D341Med (cell line): Measurements from ENCODE around the gene DYRK1B.
A peak's percentile ranks its signal among the peaks of the same experiment; 100 is the strongest.

Experiments
- DNase-seq: peaks from one replicate; pipeline ENCODE4 v3.0.0; 2012; ENCODE audit warnings: low spot score

Gene DYRK1B

GRCh38 chr19:39852882-39853281 is 18.9 kb upstream of the DYRK1B start:
- peak; percentile 54 for DNase-seq

GRCh38 chr19:39850892-39851291 is 16.9 kb upstream of the DYRK1B start:
- no peak for DNase-seq

- DNase-seq: no peak
Observed at GRCh38 chr19:39848392-39848791, 14.4 kb upstream of the DYRK1B start.

GRCh38 chr19:39847525-39847924 is 13.6 kb upstream of the DYRK1B start:
- DNase-seq: no peak

- DNase-seq: no peak
Observed at GRCh38 chr19:39846678-39847486, 12.9 kb upstream of the DYRK1B start.

- DNase-seq: peak; percentile 99
Observed at GRCh38 chr19:39845933-39846677, 12.1 kb upstream of the DYRK1B start, which contains the start of gene FBL. TSS of gene FBL (minus strand) at chr19:39846379. CDS start at chr19:39846300, 79 bp downstream.

GRCh38 chr19:39845584-39845932 is 11.6 kb upstream of the DYRK1B start:
- DNase-seq: peak; percentile 83

GRCh38 chr19:39845172-39845571 is 11.2 kb upstream of the DYRK1B start:
- DNase-seq: no peak

GRCh38 chr19:39843919-39844793 is 10.2 kb upstream of the DYRK1B start:
- DNase-seq: no peak

- DNase-seq: no peak
Observed at GRCh38 chr19:39842693-39843435, 8.9 kb upstream of the DYRK1B start.

GRCh38 chr19:39841041-39841440 is 7.1 kb upstream of the DYRK1B start:
- DNase-seq: no peak

GRCh38 chr19:39840492-39840891 is 6.5 kb upstream of the DYRK1B start:
- no peak for DNase-seq

GRCh38 chr19:39839678-39840327 is 5.8 kb upstream of the DYRK1B start:
- no peak for DNase-seq

- DNase-seq: no peak
Observed at GRCh38 chr19:39838569-39838968, 4.6 kb upstream of the DYRK1B start.

GRCh38 chr19:39837978-39838377 is 4.0 kb upstream of the DYRK1B start:
- no peak for DNase-seq

GRCh38 chr19:39834287-39834841 is 402 bp upstream of the DYRK1B start:
- no peak for DNase-seq

GRCh38 chr19:39833160-39833463 is 850 bp downstream of the DYRK1B start:
- no peak for DNase-seq

GRCh38 chr19:39832341-39833083 is 1.4 kb downstream of the DYRK1B start:
- DNase-seq: no peak

- DNase-seq: no peak
Observed at GRCh38 chr19:39831679-39832078, 2.3 kb downstream of the DYRK1B start.

- no peak for DNase-seq
Observed at GRCh38 chr19:39830847-39831246, 3.1 kb downstream of the DYRK1B start.
